Endometrial microvascular endothelial cells (primary cell): ENCODE data around the gene UBE2I. TPM values are rescaled to one million over a fixed set of nuclear protein-coding genes. Genes with fewer than 3 reads are reported as not detected.

Experiments
- in situ Hi-C: cut with HindIII; loops from 2 replicates; pipeline ENCODE4 v1.10.0; 2017; ENCODE audit warnings: low sequenced_read_pairs, low pct_unique_long_range_greater_than_20kb; ENCODE audit errors: inconsistent ontology term
- total RNA-seq: library from RNA; depleted of rRNA; stranded (reverse); fragments of >200 nt; gene quantifications from one replicate; pipeline ENCODE4 v1.2.3, GENCODE V29; 2015; ENCODE audit errors: inconsistent ontology term

UBE2I gene
- total RNA-seq, 1 donor from 2014 or later, result 62.4 TPM

- in situ Hi-C loops, result no loop called here
These were observed 1.1 kb upstream of the UBE2I start for GRCh38 chr16:1308036-1308976.

GRCh38 chr16:1309888-1310831 is 724 bp downstream of the UBE2I start:
- in situ Hi-C loops, result no loop called here

DNA sequence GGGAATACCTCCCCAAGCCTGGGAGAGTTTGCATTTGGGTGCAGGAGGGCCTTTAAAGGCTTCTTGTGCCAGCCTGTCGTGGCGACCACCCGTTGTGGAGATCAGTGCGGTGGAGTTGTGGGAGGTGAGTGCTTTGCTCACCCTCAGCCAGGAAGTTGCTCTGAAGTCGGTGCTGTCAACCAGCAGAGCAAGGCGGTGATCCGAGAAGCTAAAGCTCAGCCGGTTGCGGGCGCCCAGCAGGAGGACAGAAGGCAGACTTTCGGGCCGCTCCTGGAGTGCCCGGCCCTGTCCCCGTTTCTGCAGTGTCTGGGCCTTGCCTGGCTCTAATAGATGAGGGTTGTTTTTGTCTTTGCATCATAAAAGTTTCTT is 1.4 kb downstream of the UBE2I start:
- in situ Hi-C loops, result no loop called here

GRCh38 chr16:1311212-1311737 is 1.8 kb downstream of the UBE2I start:
- in situ Hi-C loops, result no loop called here

DNA sequence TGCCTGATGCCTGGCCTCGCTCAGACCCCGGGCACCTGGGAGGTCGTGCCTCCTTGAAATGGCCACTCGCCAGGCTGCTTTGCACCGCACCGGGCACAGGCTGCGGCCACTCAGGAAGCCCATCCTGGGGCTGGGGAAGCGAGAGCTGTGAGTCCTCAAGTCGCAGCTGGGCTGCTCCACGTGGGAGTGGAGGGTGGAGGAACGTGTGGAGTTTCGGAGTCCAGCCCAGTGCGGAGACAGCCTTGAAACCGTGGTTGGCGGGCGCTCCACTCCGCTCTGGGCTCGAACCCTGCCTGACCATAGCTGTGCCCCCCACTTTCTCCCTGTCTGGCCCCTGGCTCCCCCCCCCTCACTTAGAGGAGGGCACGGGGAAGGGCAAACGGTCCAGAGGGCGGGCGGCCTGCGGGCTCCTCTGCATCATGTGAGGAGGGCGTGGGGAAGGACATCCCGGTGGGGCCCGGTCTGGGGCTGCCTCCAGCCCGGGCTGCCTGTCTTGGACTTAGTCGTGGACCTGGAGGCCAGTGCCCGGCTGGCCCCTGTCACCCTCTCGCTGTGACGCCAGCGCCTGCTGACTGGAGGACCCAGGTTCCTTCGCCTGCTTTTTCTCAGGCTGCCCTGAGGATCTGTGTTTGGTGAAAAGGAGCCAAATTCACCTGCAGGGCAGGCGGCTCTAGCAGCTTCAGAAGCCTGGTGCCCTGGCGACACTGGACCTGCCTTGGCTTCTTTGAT is 2.5 kb downstream of the UBE2I start:
- in situ Hi-C loops, result no loop called here

DNA sequence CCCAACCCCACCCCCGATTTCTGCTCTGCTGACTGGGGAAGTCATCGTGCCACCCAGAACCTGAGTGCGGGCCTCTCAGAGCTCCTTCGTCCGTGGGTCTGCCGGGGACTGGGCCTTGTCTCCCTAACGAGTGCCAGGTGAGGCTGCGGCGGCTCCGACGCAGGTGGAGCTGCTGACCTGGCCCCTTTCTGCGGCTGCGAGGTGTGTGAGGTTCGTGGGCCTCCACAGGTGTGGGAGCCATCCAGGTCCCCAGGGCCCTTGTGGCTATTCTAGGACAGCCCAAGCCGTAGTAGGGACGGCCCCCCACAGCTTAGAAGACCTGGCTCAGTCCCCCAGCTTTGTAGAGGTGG is 3.0 kb downstream of the UBE2I start:
- in situ Hi-C loops, result no loop called here

- in situ Hi-C loops, result no loop called here
These were observed 3.5 kb downstream of the UBE2I start for GRCh38 chr16:1312903-1313302.

- in situ Hi-C loops, result no loop called here
These were observed 4.4 kb downstream of the UBE2I start for GRCh38 chr16:1313721-1314369.

- in situ Hi-C loops, result no loop called here
These were observed 5.1 kb downstream of the UBE2I start for GRCh38 chr16:1314399-1315068.

- in situ Hi-C loops, result no loop called here
These were observed 5.9 kb downstream of the UBE2I start for GRCh38 chr16:1315081-1316032.

- in situ Hi-C loops, result no loop called here
These were observed 6.6 kb downstream of the UBE2I start for GRCh38 chr16:1316033-1316405.

- in situ Hi-C loops, result no loop called here
These were observed 8.2 kb downstream of the UBE2I start for GRCh38 chr16:1317479-1318267.

DNA sequence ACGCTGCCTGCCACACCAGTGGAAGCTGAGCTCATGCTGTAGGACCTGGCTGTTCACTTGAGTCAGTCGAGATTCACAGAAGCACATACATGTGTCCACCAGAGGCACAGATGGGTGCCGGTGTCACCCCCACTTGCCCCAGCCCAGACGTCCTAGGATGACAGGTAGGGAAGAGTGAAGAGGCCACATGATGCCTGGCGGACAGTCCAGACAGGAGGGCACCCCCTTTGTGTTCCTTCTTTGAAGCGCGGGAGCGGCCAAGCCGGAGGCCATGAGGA is 8.8 kb downstream of the UBE2I start:
- in situ Hi-C loops, result no loop called here

- in situ Hi-C loops, result no loop called here
These were observed 9.6 kb downstream of the UBE2I start for GRCh38 chr16:1319041-1319440.

DNA sequence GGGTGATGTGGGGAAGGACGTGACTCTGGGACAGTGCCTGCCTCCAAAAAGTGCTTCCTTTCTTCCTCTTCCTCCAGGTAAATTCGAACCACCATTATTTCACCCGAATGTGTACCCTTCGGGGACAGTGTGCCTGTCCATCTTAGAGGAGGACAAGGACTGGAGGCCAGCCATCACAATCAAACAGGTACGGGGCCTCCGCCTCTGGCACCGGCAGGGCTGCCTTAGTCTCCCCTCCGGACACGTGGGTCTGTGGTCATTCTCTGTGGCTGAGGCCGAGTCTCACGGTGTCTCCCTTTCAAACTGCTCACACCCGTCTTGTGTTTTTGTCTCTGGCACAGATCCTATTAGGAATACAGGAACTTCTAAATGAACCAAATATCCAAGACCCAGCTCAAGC is 10.7 kb downstream of the UBE2I start:
- in situ Hi-C loops, result no loop called here

DNA sequence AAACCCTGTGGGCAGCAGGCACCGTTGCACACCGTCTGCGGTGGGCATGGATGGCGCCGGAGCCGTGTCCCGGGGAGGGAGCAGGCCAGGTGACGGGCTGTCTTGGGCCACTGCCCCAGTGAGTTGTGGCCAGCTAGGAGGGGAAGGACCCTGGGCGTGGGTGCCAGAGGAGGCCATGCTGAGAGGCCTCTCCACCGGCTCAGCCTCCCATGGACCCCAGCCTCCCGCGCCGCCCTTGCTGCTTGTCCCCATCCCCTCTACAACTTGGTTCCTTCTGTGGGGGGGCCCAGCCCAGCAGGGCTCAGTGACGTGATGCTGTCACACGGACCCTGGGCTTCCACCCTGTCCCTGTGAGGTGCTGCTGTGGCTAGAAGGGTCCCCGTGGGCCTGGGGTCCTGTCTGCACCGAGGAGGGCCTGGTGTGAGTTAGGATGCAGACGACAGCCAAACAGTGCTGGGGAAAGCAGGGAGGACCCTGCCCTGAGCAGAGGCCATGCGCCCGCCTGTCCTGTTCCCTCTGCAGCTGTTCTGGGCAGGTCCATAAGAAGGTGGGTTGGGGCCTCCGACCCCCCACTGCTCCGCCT is 11.3 kb downstream of the UBE2I start:
- in situ Hi-C loops, result no loop called here
